ENCODE results near the gene CCDC158.
"Not testable (repeated sequence)": the region's sequence is repeated elsewhere in the genome, so short reads cannot be mapped to it uniquely, and the experiment has no call there.

The CCDC158 gene

GRCh38 chr4:76363556-76364290 lies 57.2 kb downstream of the CCDC158 start:
- H3K36me3 Mint-ChIP-seq: no peaks in the 10 kb centered on the region
- H3K27me3 Mint-ChIP-seq: peaks cover 7% of the 10 kb centered on the region

GRCh38 chr4:76361689-76362412 lies 59.1 kb downstream of the CCDC158 start:
- Mint-ChIP-seq H3K27ac (no peak overlapping the region), H3K4me1 (no peaks in the 10 kb centered on the region), H3K4me3 (no peak overlapping the region), H3K27me3 (peaks cover 7% of the 10 kb centered on the region), H3K36me3 (peaks cover 2% of the 10 kb centered on the region), H3K9me3 (peaks cover 11% of the 10 kb centered on the region)

More at GRCh38 chr4:76363556-76364290, 57.2 kb downstream of the CCDC158 start:
- no peak overlapping the region for H3K27ac Mint-ChIP-seq
- peaks cover 5% of the 10 kb centered on the region for H3K9me3 Mint-ChIP-seq
- no peak overlapping the region for H3K4me3 Mint-ChIP-seq
- H3K4me1 Mint-ChIP-seq: no peaks in the 10 kb centered on the region

GRCh38 chr4:76359881-76360466 lies 61.0 kb downstream of the CCDC158 start:
- H3K4me1 Mint-ChIP-seq, H3K27ac Mint-ChIP-seq, H3K4me3 Mint-ChIP-seq, H3K36me3 Mint-ChIP-seq, H3K27me3 Mint-ChIP-seq: not testable (repeated sequence)
- H3K9me3 Mint-ChIP-seq: peaks cover 11% of the 10 kb centered on the region

- peaks cover 2% of the 10 kb centered on the region for H3K36me3 Mint-ChIP-seq
- H3K27ac Mint-ChIP-seq: no peak overlapping the region
- H3K27me3 Mint-ChIP-seq: peaks cover 3% of the 10 kb centered on the region
- H3K4me1 Mint-ChIP-seq: peaks cover 13% of the 10 kb centered on the region
- peaks cover 11% of the 10 kb centered on the region for H3K9me3 Mint-ChIP-seq
- no peak overlapping the region for H3K4me3 Mint-ChIP-seq
Measured at GRCh38 chr4:76357981-76358380, 63.0 kb downstream of the CCDC158 start.

- H3K4me3 Mint-ChIP-seq: peak overlapping the region; percentile 15
Measured at GRCh38 chr4:76354517-76355473, 66.1 kb downstream of the CCDC158 start.

GRCh38 chr4:76342803-76343202 lies 78.1 kb downstream of the CCDC158 start:
- H3K9me3 Mint-ChIP-seq: peaks cover 5% of the 10 kb centered on the region
- peaks cover 2% of the 10 kb centered on the region for H3K27me3 Mint-ChIP-seq
- H3K4me1 Mint-ChIP-seq: no peaks in the 10 kb centered on the region
- no peak overlapping the region for H3K27ac Mint-ChIP-seq
- peaks cover 2% of the 10 kb centered on the region for H3K36me3 Mint-ChIP-seq
- H3K4me3 Mint-ChIP-seq: no peak overlapping the region

More at GRCh38 chr4:76354517-76355473, 66.1 kb downstream of the CCDC158 start:
- peak overlapping the region; percentile 20 for H3K27ac Mint-ChIP-seq
- H3K27me3 Mint-ChIP-seq: no peaks in the 10 kb centered on the region
- peaks cover 11% of the 10 kb centered on the region for H3K9me3 Mint-ChIP-seq
- peaks cover 2% of the 10 kb centered on the region for H3K36me3 Mint-ChIP-seq
- H3K4me1 Mint-ChIP-seq: peaks cover 13% of the 10 kb centered on the region

- Mint-ChIP-seq H3K36me3 (no peaks in the 10 kb centered on the region), H3K27me3 (peaks cover 2% of the 10 kb centered on the region), H3K4me3 (no peak overlapping the region), H3K9me3 (peaks cover 5% of the 10 kb centered on the region), H3K27ac (no peak overlapping the region), H3K4me1 (no peaks in the 10 kb centered on the region)
Measured at GRCh38 chr4:76342191-76342590, 78.8 kb downstream of the CCDC158 start.

GRCh38 chr4:76341063-76341462 lies 79.9 kb downstream of the CCDC158 start:
- peaks cover 5% of the 10 kb centered on the region for H3K9me3 Mint-ChIP-seq
- no peaks in the 10 kb centered on the region for H3K36me3 Mint-ChIP-seq
- H3K4me3 Mint-ChIP-seq: no peak overlapping the region
- H3K27ac Mint-ChIP-seq: no peak overlapping the region
- H3K4me1 Mint-ChIP-seq: no peaks in the 10 kb centered on the region
- peaks cover 2% of the 10 kb centered on the region for H3K27me3 Mint-ChIP-seq

- H3K36me3 Mint-ChIP-seq: no peaks in the 10 kb centered on the region
- no peaks in the 10 kb centered on the region for H3K9me3 Mint-ChIP-seq
- H3K4me1 Mint-ChIP-seq: no peaks in the 10 kb centered on the region
- no peak overlapping the region for H3K4me3 Mint-ChIP-seq
- no peaks in the 10 kb centered on the region for H3K27me3 Mint-ChIP-seq
- H3K27ac Mint-ChIP-seq: no peak overlapping the region
Measured at GRCh38 chr4:76339364-76339763, 81.6 kb downstream of the CCDC158 start.

- H3K36me3 Mint-ChIP-seq: no peaks in the 10 kb centered on the region
Measured at GRCh38 chr4:76334885-76335284, 86.1 kb downstream of the CCDC158 start.

GRCh38 chr4:76326515-76326914 lies 94.4 kb downstream of the CCDC158 start:
- Mint-ChIP-seq H3K27me3 (no peaks in the 10 kb centered on the region), H3K36me3 (peaks cover 3% of the 10 kb centered on the region), H3K27ac (no peak overlapping the region), H3K4me3 (no peak overlapping the region), H3K9me3 (peaks cover 12% of the 10 kb centered on the region), H3K4me1 (no peaks in the 10 kb centered on the region)

More at GRCh38 chr4:76334885-76335284, 86.1 kb downstream of the CCDC158 start:
- no peaks in the 10 kb centered on the region for H3K9me3 Mint-ChIP-seq
- no peaks in the 10 kb centered on the region for H3K4me1 Mint-ChIP-seq
- no peak overlapping the region for H3K4me3 Mint-ChIP-seq
- H3K27ac Mint-ChIP-seq: no peak overlapping the region
- H3K27me3 Mint-ChIP-seq: peaks cover 3% of the 10 kb centered on the region

- Mint-ChIP-seq H3K9me3 (peaks cover 12% of the 10 kb centered on the region), H3K4me1 (no peaks in the 10 kb centered on the region), H3K4me3 (no peak overlapping the region), H3K36me3 (peaks cover 3% of the 10 kb centered on the region), H3K27me3 (no peaks in the 10 kb centered on the region), H3K27ac (no peak overlapping the region)
Measured at GRCh38 chr4:76325072-76325471, 95.9 kb downstream of the CCDC158 start.

GRCh38 chr4:76322236-76322635 lies 98.7 kb downstream of the CCDC158 start:
- Mint-ChIP-seq H3K4me1 (no peaks in the 10 kb centered on the region), H3K9me3 (peaks cover 16% of the 10 kb centered on the region), H3K4me3 (no peak overlapping the region), H3K27me3 (peaks cover 8% of the 10 kb centered on the region), H3K36me3 (peaks cover 4% of the 10 kb centered on the region), H3K27ac (no peak overlapping the region)

- peaks cover 10% of the 10 kb centered on the region for H3K36me3 Mint-ChIP-seq
- H3K4me1 Mint-ChIP-seq: no peaks in the 10 kb centered on the region
- H3K27me3 Mint-ChIP-seq: peaks cover 16% of the 10 kb centered on the region
Measured at GRCh38 chr4:76316131-76316530, 104.8 kb downstream of the CCDC158 start.

GRCh38 chr4:76315267-76315918 lies 105.5 kb downstream of the CCDC158 start:
- no peak overlapping the region for H3K27ac Mint-ChIP-seq
- no peak overlapping the region for H3K4me3 Mint-ChIP-seq
- peaks cover 10% of the 10 kb centered on the region for H3K36me3 Mint-ChIP-seq

More at GRCh38 chr4:76316131-76316530, 104.8 kb downstream of the CCDC158 start:
- H3K9me3 Mint-ChIP-seq: peaks cover 18% of the 10 kb centered on the region
- no peak overlapping the region for H3K27ac Mint-ChIP-seq
- H3K4me3 Mint-ChIP-seq: no peak overlapping the region

More at GRCh38 chr4:76315267-76315918, 105.5 kb downstream of the CCDC158 start:
- Mint-ChIP-seq H3K9me3 (peaks cover 18% of the 10 kb centered on the region), H3K27me3 (peaks cover 16% of the 10 kb centered on the region), H3K4me1 (no peaks in the 10 kb centered on the region)
